SH-SY5Y (cell line): ENCODE results near the gene SUV39H2.

Experiments used
- GATA2 ChIP-seq: IDR thresholded peaks from 2 replicates; pipeline ENCODE4 v1.6.1; 2011; ENCODE audit warnings: mild to moderate bottlenecking, low read depth, low read length
- GATA3 ChIP-seq: IDR thresholded peaks from 2 replicates; pipeline ENCODE4 v1.6.1; 2011; ENCODE audit warnings: low read depth, mild to moderate bottlenecking, low read length, moderate library complexity

- TF ChIP-seq GATA3 (no peak), GATA2 (no peak)
Measured at GRCh38 chr10:14843327-14843988, 35.2 kb upstream of the SUV39H2 start.
